ENCODE measurements around the gene ZNF827.

ZNF827 gene

GRCh38 chr4:145824463-145824862 lies 114.2 kb downstream of the ZNF827 start:
- Histone ChIP-seq H3K79me2 (ENCODE audit: insufficient read depth, low read length) (no peaks in the 10 kb centered on the region), H3K4me2 (ENCODE audit: low read depth, low read length, poor library complexity, severe bottlenecking) (no peak overlapping the region)
- TF ChIP-seq CTCF (conservative IDR thresholded peaks at IDR 0.05; ENCODE audit: low read length), result no peak
- TF ChIP-seq EZH2phosphoT487 (IDR thresholded peaks at IDR 0.05; ENCODE audit: borderline replicate concordance), result no peak

GRCh38 chr4:145823743-145824142 lies 114.9 kb downstream of the ZNF827 start:
- no peaks in the 10 kb centered on the region for H4K20me1 ChIP-seq (ENCODE audit: insufficient read depth, low read length, poor library complexity, severe bottlenecking)
- no peak overlapping the region for H3K4me2 ChIP-seq (ENCODE audit: low read depth, low read length, poor library complexity, severe bottlenecking)
- H3F3A ChIP-seq (ENCODE audit: low read depth), result no peaks in the 10 kb centered on the region
- H3K79me2 ChIP-seq (ENCODE audit: insufficient read depth, low read length), result no peaks in the 10 kb centered on the region
- no peak overlapping the region for H3K4me3 ChIP-seq (ENCODE audit: low read length, poor library complexity, severe bottlenecking)
- TF ChIP-seq CTCF (conservative IDR thresholded peaks at IDR 0.05; ENCODE audit: low read length) (no peak), EZH2phosphoT487 (IDR thresholded peaks at IDR 0.05; ENCODE audit: borderline replicate concordance) (no peak)
- H3K36me3 ChIP-seq (ENCODE audit: insufficient read depth, low read length), result peaks cover 80% of the 10 kb centered on the region; the same call in 1 of the 2 replicates
- no peaks in the 10 kb centered on the region for H3K9me2 ChIP-seq (replicated peaks; ENCODE audit: low read depth, low read length)
- H3K9ac ChIP-seq (ENCODE audit: low read depth, low read length, poor library complexity, severe bottlenecking), result no peak overlapping the region
- H2AFZ ChIP-seq (ENCODE audit: low read length), result no peak overlapping the region
- H3K4me1 ChIP-seq (ENCODE audit: insufficient read depth, low read length, poor library complexity, severe bottlenecking), result peaks cover 3% of the 10 kb centered on the region
- no peaks in the 10 kb centered on the region for H3K9me3 ChIP-seq (ENCODE audit: insufficient read depth, low read depth, low read length)
- H3K27me3 ChIP-seq (ENCODE audit: insufficient read depth, low read length, poor library complexity, severe bottlenecking), result no peaks in the 10 kb centered on the region

More at GRCh38 chr4:145824463-145824862, 114.2 kb downstream of the ZNF827 start:
- no peaks in the 10 kb centered on the region for H3K9me2 ChIP-seq (replicated peaks; ENCODE audit: low read depth, low read length)
- H3K4me3 ChIP-seq (ENCODE audit: low read length, poor library complexity, severe bottlenecking), result no peak overlapping the region
- no peaks in the 10 kb centered on the region for H3K9me3 ChIP-seq (ENCODE audit: insufficient read depth, low read depth, low read length)
- H3K27me3 ChIP-seq (ENCODE audit: insufficient read depth, low read length, poor library complexity, severe bottlenecking), result no peaks in the 10 kb centered on the region
- H2AFZ ChIP-seq (ENCODE audit: low read length), result no peak overlapping the region
- no peak overlapping the region for H3K9ac ChIP-seq (ENCODE audit: low read depth, low read length, poor library complexity, severe bottlenecking)
- peaks cover 79% of the 10 kb centered on the region; the same call in 1 of the 2 replicates for H3K36me3 ChIP-seq (ENCODE audit: insufficient read depth, low read length)
- no peaks in the 10 kb centered on the region for H3F3A ChIP-seq (ENCODE audit: low read depth)
- peaks cover 3% of the 10 kb centered on the region for H3K4me1 ChIP-seq (ENCODE audit: insufficient read depth, low read length, poor library complexity, severe bottlenecking)
- no peaks in the 10 kb centered on the region for H4K20me1 ChIP-seq (ENCODE audit: insufficient read depth, low read length, poor library complexity, severe bottlenecking)

GRCh38 chr4:145822581-145822980 lies 116.0 kb downstream of the ZNF827 start:
- Histone ChIP-seq H3K4me1 (ENCODE audit: insufficient read depth, low read length, poor library complexity, severe bottlenecking) (peaks cover 3% of the 10 kb centered on the region), H3K36me3 (ENCODE audit: insufficient read depth, low read length) (peaks cover 80% of the 10 kb centered on the region; the same call in 1 of the 2 replicates), H3F3A (ENCODE audit: low read depth) (no peaks in the 10 kb centered on the region), H3K27me3 (ENCODE audit: insufficient read depth, low read length, poor library complexity, severe bottlenecking) (no peaks in the 10 kb centered on the region), H4K20me1 (ENCODE audit: insufficient read depth, low read length, poor library complexity, severe bottlenecking) (no peaks in the 10 kb centered on the region), H3K4me3 (ENCODE audit: low read length, poor library complexity, severe bottlenecking) (no peak overlapping the region), H3K9me3 (ENCODE audit: insufficient read depth, low read depth, low read length) (no peaks in the 10 kb centered on the region), H3K9ac (ENCODE audit: low read depth, low read length, poor library complexity, severe bottlenecking) (no peak overlapping the region), H2AFZ (ENCODE audit: low read length) (no peak overlapping the region), H3K9me2 (replicated peaks; ENCODE audit: low read depth, low read length) (no peaks in the 10 kb centered on the region), H3K4me2 (ENCODE audit: low read depth, low read length, poor library complexity, severe bottlenecking) (no peak overlapping the region), H3K79me2 (ENCODE audit: insufficient read depth, low read length) (no peaks in the 10 kb centered on the region)
- TF ChIP-seq EZH2phosphoT487 (IDR thresholded peaks at IDR 0.05; ENCODE audit: borderline replicate concordance) (no peak), CTCF (conservative IDR thresholded peaks at IDR 0.05; ENCODE audit: low read length) (no peak)

Data from Loucy (cell line).